Measurements from ENCODE around the gene DGLUCY. TPM values are rescaled to one million over a fixed set of nuclear protein-coding genes. Genes with fewer than 3 reads are reported as not detected.

The DGLUCY gene
- total and polyA plus RNA-seq, 2 of the 8 experiments (the other 6 are each of a cell fraction or from before 2014, with no cell fraction given) = 24.9 to 31.8 TPM

- no peak for TF ChIP-seq CTCF (IDR thresholded peaks at IDR 0.05; ENCODE audit: control extremely low read depth in 1 of 3, insufficient read depth in 1 of 3, low read depth in 1 of 3, low read length in 3 of 3)
Measured at GRCh38 chr14:91126761-91127160, 12.9 kb downstream of the DGLUCY start (continued).
